DND-41 (cell line): ENCODE measurements around the gene WDR83.
"Not testable (repeated sequence)": the region's sequence is repeated elsewhere in the genome, so short reads cannot be mapped to it uniquely, and the experiment has no call there.

Source experiments
- CTCF ChIP-seq: IDR thresholded peaks from 2 replicates; pipeline ENCODE4 v1.5.1; 2012; ENCODE audit warnings: borderline replicate concordance, low read length, moderate library complexity, mild to moderate bottlenecking; ENCODE audit not compliant: poor library complexity, severe bottlenecking; ENCODE audit errors: extremely low read depth
- EZH2 ChIP-seq: IDR thresholded peaks from 3 replicates; pipeline ENCODE4 v1.6.1; 2012; ENCODE audit warnings: borderline replicate concordance, low read depth, mild to moderate bottlenecking, moderate library complexity, low read length, inconsistent platforms; ENCODE audit not compliant: severe bottlenecking

GRCh38 chr19:12697425-12697824, 30.8 kb downstream of the WDR83 start:
- not testable (repeated sequence) for TF ChIP-seq CTCF, EZH2
